ENCODE data around the gene PIK3R5.
"Not testable (repeated sequence)": the region's sequence is repeated elsewhere in the genome, so short reads cannot be mapped to it uniquely, and the experiment has no call there.

PIK3R5 gene

GRCh38 chr17:8861495-8862181, 103.9 kb downstream of the PIK3R5 start:
- no peak for DNase-seq (ENCODE audit: low read depth)
- H3K4me3 ChIP-seq (ENCODE audit: low read depth, low read length), result no peak overlapping the region
- TF ChIP-seq CTCF (IDR thresholded peaks at IDR 0.05; ENCODE audit: control insufficient read depth, extremely low read depth, insufficient read depth), result no peak

DNA sequence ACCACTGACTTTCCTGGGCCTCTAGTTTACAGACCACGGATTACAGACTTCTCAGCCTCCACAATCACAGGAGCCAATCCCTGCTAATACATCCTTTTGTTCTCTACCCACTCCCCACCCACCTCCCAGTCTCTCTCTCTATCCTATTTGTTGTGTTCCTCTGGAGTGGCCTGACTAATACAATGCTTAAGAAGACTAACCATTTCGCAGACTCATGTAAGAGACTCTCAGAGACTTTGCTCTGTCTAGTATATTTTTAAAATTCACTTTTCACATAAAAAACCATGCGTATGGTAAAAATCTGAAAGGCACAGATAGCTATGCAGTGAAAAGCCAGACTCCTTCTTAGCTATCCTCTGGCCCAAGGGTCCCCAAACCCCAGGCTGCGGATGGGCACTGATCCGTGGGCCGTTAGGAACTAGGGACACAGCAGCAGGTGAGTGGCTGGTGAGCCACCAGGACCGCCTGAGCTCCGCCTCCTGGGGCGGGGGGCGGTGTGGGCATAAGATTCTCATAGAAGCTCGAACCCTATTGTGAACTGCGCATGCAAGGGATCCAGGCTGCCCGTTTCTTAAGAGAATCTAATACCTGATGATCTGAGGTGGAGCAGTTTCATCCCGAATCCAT, 105.6 kb downstream of the PIK3R5 start:
- no peak for TF ChIP-seq CTCF (IDR thresholded peaks at IDR 0.05; ENCODE audit: control insufficient read depth, extremely low read depth, insufficient read depth)
- no peak overlapping the region for H3K4me3 ChIP-seq (ENCODE audit: low read depth, low read length)
- no peak for DNase-seq (ENCODE audit: low read depth)

DNA sequence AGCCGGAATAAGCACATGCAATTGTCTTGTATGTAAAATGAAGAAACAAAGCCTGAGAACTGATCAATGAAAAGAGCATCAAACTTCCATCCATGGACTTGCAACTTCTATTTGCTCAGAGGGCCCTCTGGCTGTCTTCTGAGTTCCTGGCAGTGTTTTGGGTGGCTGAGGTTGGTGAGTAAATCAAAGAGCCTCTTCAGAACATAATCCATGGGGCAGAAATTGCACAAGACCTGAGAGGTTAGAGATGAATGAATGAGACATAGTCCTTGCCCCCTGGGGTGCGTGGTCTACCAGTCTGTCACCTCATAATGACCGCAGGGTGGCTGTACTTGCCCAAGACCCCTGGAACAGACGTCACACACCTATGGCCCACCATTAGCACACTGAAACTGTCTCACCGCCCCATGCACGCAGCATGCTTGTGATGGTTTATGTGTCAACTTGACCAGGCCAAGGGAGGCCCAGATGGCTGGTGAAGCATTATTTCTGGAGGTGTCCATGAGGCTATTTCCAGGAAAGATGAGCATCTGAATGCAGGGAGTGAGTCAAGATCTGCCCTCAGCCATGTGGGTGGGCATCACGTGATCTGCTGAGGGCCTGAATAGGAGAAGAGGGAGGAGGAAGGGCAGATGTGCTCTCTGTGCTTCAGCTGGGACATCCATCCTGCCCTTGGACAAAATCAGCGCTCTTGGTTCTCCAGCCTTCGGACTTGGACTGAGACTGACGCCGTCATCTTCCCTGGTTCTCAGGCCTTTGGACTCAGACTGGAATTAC, 106.3 kb downstream of the PIK3R5 start:
- no peak for DNase-seq (ENCODE audit: low read depth)
- H3K4me3 ChIP-seq (ENCODE audit: low read depth, low read length), result no peak overlapping the region
- TF ChIP-seq CTCF (IDR thresholded peaks at IDR 0.05; ENCODE audit: control insufficient read depth, extremely low read depth, insufficient read depth), result no peak

GRCh38 chr17:8857919-8858318, 107.6 kb downstream of the PIK3R5 start:
- TF ChIP-seq CTCF (IDR thresholded peaks at IDR 0.05; ENCODE audit: control insufficient read depth, extremely low read depth, insufficient read depth), result no peak

DNA sequence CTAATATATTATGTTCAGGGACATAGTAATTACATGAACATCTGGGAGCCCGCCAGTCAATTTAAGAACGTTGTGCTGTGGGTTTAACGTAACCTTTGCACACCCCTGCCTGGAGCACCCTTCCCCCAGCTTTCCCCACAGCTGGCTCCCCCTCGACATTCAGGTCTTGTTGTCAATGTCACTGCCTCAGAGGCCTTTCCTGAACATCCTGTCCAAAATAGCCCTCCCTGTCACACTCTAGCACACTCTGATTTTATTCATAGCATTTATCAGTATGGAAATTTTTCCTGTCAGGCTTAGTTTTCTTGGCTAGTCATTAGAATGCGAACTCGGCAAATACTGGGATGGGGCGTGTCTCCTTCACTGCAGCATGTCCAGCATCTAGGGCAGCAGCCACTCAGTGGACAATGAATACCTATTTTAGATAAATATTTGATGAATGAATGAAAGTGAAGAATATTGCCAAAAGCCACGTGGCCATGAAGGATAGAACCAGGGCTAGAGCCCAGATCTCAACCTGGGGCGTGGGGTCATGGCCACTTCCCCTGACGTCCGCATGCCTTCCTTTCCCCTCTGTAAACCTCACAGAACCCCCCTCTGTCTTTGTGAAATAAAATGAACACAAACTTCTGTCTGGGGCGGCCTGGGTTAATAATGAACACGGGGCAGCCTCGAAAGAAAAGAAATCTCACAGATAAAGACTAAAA, 108.5 kb downstream of the PIK3R5 start:
- no peak overlapping the region for H3K4me3 ChIP-seq (ENCODE audit: low read depth, low read length)
- DNase-seq (ENCODE audit: low read depth), result no peak

More at GRCh38 chr17:8857919-8858318, 107.6 kb downstream of the PIK3R5 start:
- H3K4me3 ChIP-seq (ENCODE audit: low read depth, low read length), result no peak overlapping the region
- DNase-seq (ENCODE audit: low read depth), result no peak

GRCh38 chr17:8856205-8856603, 109.3 kb downstream of the PIK3R5 start:
- H3K4me3 ChIP-seq (ENCODE audit: low read depth, low read length); DNase-seq (ENCODE audit: low read depth): not testable (repeated sequence)

More for the DNA sequence above, 108.5 kb downstream of the PIK3R5 start:
- TF ChIP-seq CTCF (IDR thresholded peaks at IDR 0.05; ENCODE audit: control insufficient read depth, extremely low read depth, insufficient read depth), result no peak
